Measurements from ENCODE around the gene HOGA1.
A peak's percentile ranks its signal among the peaks of the same experiment; 100 is the strongest.
"Not testable (repeated sequence)": the region's sequence is repeated elsewhere in the genome, so short reads cannot be mapped to it uniquely, and the experiment has no call there.

Gene HOGA1

DNA sequence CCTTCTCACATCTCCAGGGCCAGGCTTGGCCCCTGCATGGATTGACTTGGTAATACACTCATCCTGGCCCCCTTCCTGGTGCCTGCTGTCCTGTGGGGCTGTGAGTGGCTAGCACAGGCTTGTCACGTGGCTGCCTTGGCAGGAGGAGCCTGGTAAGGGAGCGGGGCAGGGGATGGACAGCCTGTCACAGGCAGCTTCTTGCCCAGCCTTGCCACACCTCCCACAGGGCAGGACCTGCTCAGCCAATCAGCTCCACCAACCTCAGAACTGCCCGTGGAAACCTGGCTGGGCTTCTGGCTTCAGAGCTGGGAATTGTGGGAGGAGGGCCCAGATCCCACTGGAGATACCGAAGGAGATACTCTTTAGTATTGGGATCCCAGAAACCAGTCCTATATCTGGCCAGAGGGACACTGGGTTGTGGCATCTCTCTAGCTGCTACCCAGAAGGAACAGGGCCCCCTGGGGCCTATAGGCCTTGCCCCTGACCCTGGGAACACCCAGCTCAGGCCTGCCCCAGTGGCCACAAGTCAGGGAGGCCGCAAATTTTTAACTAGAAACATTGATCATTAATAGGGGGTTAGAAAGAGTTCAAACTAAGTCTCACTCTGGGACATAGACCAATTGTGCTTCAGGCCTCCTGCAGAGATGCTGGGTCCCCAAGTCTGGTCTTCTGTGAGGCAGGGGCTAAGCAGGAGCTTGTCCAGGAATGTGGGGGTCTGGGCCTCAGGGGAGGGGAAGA is at the start of gene HOGA1:
HOGA1 (plus strand) TSS at position 330 of the 738 bp plus-strand sequence; CDS start at position 645, 315 bp downstream.
- no peak for DNase-seq (ENCODE audit: low read depth)

DNA sequence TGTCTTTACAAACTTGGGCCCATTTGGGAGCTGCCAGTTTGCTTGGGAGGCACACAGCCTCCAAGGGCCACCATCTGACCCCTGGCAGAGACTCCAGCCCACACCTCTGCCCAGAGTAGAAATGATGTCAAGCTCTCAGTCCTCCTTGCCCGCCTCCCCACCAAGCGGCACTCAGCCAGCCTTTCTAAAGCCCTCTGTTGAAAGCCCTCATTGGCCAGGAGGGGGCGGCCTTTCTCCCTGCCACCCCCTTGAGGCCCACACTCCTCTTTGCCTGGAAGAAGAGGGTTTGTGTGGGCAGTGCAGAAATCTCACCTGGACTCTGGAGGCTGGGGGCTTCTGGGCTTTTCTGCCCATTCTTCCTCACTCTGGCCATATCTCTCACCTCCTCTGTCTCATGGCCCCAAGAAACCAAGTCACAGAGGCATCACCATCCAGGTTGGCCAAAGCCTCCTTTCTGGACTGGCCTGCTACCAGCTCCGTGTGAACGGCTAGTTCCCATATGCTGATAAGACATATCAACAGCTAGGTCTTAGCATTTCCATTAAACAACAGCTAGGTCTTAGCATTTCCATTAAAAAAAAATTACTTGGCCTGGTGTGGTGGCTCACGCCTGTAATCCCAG is 49.3 kb upstream of the HOGA1 start:
- DNase-seq (ENCODE audit: low read depth): no peak

DNA sequence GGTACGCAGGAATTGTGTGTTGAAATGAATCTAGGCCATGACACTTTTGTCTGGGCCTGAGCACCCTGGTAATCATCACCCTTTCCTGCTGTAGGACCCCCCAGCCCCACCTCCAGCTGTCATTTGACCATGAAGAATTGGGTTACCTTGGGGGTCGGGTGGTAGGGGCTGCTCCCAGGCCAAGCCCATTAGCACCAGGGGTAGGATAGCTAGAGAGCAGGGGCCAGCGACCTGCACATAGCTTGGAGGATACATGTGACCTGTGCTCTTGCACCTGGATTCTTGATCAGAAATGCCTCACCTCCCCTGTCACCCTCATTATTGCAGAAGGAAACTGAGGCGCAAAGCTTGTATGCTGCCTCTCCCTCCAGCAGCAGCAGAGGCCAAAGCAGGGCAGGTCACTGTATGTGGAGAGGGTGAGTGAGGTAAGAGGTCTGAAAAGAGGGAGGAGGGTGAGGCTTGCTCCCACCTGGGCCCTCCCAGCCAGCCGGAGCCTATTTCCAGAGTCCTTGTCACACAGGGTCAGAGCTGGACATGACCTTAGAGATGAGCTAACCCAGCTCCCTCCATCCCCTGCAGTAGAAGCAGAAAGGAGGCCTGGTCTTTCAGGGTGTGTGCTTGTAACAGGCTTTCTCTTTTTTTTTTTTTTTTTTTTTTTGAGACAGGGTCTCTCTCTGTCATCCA is 46.9 kb upstream of the HOGA1 start:
- no peak for DNase-seq (ENCODE audit: low read depth)

GRCh38 chr10:97538411-97538810 is 45.8 kb upstream of the HOGA1 start:
- no peak for DNase-seq (ENCODE audit: low read depth)

- no peak for DNase-seq (ENCODE audit: low read depth)
These were observed 45.4 kb upstream of the HOGA1 start for GRCh38 chr10:97538839-97539238.

- no peak for DNase-seq (ENCODE audit: low read depth)
These were observed 44.5 kb upstream of the HOGA1 start for GRCh38 chr10:97539523-97540200.

DNA sequence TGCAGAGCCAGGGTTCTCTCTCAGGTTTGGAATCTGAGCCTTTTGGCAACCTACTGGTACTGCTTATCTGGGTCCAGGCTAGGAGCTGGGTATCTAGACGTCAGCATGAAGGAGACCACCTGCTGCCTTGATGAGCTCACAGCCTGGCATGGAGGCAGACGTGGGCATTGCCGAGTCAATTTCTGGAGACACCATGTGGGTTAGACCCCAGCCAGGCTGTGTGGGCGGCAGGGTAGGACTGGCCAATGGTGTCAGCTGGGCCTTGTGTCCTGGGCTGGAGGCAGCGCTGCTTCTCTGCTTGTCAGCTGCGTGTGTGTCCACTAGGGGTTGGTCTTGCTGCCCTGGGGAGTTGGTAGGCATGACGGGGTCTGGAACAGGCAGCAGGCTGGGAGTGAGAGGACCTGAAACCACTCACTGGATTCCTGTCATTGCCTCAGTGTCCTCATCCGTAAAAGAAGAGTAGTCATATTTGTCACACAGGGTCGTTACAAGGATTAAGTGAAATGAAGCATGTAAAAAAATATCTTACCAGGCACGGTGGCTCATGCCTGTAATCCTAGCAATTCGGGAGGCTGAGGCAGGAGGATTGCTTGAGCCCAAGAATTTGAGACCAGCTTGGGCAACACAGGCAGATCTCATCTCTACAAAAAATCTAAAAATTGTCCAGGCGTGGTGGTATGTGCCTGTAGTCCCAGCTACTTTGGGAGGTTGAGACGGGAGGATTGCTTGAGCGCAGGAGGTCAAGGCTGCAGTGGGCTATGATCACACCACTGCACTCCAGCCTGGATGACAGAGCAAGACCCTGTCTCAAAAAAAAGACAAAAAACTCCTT is 43.3 kb upstream of the HOGA1 start:
- DNase-seq (ENCODE audit: low read depth): no peak

DNA sequence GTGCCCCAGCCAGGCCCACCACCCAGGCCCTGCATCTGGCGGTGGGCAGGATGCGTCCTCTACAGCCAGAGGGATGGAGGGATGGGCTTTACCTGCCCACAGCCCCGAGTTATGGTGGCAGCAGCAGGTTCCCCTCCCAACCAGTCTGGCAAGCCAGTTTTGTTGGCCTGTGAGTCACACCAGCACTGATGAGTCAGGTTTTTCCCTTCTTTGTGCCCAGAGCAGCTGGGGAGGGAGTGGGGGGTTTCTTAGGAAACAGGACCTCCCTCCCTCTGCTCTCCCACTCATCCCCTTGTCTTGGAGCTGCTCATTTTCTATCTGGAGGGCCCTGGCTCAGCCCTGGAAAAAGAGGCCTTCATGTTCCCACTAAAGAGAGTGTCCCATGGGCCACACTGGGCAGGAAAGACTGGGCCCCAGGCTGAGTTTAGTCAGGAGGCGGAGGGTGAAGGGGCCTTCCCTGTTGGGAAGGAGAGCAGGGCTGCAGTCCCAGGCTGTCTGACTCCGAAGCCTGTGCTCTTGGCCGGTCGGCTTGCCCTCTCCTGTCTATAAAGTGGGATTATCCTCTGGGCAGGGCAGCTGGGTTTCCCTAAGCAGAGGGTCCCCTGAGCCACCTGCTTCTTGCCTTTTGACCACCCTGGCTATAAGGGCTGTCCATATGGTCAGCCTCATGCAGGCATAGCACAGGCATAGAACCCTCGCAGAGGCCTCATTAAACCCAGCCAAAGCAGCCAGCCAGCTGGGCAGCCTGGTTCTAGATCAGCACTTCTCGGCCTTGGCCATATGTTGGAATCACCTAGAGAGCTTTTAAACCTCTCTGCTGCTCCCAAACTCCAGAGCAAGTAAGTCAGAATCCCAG is 41.8 kb upstream of the HOGA1 start:
- DNase-seq (ENCODE audit: low read depth): peak; percentile 16

GRCh38 chr10:97543025-97543546 is 41.1 kb upstream of the HOGA1 start:
- DNase-seq (ENCODE audit: low read depth): peak; percentile 28

DNA sequence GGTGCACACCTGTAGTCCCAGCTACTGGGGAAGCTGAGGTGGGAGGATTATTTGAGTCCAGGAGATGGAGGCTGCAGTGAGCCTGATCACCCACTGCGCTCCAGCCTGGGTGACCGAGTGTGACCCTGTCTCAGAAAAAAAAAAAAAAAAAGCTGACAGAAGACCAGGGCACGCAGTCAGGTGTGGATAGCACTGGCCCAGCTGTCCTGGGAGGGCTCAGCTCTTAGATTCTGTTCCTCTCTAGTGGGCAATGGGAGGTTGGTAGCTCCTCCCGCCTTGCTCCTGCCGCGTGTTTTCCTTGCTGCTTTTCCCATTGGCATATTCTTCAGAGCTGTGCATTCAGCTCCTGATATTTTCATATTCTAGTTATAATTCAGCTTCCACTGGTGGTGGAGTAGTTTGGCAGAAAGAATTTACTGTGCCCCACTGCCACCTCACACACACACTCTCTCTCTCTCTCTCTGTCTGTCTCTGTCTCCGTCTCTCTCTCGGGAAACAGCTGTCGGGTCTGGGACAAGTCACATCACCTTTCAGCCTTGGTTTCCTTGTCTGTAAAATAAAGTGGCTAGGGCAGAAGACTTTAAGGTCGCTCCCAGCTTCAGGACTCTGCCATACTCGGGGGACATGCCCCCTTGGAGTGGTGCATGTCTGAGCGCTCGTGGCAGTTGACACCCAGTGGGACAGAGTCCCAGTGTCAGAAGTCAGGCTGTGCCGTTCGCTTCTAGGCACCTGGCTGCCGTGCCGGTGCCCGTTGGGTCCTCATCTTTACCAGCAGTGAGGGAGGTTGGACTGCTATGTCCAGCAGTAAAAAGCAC is 37.5 kb upstream of the HOGA1 start:
- no peak for DNase-seq (ENCODE audit: low read depth)

- no peak for DNase-seq (ENCODE audit: low read depth)
These were observed 37.0 kb upstream of the HOGA1 start for GRCh38 chr10:97547271-97547600.

DNA sequence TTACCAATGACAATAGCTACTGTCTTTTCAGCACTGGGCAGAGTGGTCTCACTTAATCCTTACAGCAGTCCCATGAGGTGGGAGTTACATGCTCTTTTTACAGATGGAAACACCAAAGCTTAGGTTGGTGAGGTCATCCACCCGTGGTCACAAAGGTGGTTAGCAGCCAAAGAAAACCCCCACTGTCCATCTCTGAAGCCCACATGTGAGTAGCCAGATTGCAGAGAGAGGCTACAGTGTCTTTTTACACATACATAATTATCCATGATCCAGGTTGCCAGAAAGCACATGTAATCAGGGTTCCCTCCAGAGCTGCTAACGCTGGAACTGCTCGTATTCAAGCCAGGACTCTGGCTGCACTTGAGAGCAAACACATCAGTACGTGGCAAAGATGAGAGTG is 36.2 kb upstream of the HOGA1 start:
- no peak for DNase-seq (ENCODE audit: low read depth)

- DNase-seq (ENCODE audit: low read depth): no peak
These were observed 35.2 kb upstream of the HOGA1 start for GRCh38 chr10:97548828-97549455.

DNA sequence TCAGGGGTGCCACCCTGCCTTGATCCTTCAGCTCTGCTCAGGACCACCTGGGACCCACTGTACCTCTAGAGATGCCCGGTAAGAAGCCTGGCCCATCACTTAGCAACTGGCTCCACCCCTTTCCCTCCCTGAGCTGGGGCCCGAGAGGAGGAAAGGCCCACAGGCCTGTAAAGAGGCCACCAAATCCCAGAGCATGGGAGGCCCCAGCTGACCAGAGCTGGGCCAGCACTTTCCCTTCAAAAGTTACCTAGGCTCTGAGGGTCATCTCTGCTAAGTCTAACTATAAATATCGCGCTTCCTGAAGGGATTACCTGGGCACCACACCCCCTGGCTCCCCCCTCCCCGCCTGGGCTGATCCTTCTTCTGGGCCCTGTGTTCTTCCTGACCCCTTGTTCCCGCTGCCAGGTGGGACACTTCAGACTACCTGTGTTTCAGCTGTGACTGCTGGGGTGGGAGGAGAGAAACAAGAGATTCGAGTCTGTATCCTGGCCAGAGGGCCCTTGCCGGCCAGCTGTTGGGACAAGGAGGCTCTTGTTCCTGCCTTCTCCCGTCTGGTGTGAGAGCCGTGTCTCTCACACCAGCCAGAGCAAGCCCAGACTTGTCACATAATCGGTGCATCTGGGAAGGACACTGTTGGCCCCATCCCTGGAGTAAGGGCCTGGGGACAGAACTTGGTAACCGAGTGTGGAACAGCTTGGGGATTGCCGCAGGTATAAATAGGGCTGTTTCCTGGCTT is 34.4 kb upstream of the HOGA1 start:
- DNase-seq (ENCODE audit: low read depth): no peak

DNA sequence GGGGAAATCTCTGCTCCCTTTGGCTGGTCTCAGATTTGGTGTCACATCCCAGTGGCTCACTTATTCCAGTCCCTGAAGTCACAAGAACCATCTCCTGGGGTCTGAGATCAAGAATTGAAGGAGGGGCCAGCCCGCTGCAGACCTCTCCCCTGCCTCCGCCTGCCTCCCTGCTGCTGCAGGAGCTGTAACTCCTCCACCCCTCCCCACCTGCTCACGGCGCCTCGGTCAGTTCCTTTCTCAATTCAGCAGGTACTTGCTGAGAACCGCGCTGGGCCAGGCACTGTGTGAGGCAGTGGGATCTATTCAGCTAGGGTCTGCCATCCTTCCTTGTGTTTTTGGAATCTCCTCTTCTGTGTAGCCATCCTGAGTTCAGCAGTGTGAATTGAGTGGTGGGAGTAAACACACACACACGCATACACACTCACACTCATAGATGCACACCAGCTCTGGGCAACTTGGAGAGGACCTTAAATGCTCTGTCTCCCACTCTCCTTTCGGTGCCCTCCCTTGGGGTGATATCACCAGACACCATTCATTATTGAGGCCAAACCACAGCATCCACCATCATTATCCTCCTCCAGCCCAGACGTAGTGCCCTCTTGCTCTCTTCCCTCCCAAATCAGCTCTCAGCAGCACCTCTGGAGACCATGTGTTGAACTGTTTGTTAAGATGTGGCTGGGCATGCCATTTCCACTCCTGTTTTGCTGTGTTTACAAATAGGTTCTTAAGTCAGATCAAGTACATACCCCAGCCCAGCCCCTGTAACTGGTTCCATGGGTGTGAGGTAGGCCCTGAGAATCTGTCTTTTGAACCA is 33.6 kb upstream of the HOGA1 start:
- no peak for DNase-seq (ENCODE audit: low read depth)

- DNase-seq (ENCODE audit: low read depth): no peak
These were observed 32.9 kb upstream of the HOGA1 start for GRCh38 chr10:97551271-97551670.

DNA sequence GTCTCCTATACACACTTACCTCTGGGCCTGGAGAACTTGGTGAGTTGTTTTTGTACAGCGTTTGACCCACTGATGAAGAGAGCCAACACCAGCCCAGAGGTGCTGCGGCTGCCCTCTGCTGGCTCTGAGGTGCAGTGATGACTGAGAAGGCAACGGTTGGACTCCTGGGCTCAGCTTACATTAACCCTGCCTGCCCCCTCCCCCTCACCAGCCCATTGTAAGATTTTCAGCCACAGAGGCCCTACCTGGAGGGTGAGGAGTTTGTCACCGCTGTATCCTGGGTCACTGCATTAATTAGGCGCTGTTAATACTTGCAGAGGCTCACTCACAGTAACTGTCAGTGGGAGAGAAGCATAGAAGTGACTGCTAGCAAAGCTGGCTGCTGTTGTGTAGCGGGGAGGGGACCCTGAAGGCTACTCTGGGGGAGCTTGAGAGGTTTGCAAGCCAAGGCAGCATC is 30.6 kb upstream of the HOGA1 start:
- peak; percentile 47 for DNase-seq (ENCODE audit: low read depth)

DNA sequence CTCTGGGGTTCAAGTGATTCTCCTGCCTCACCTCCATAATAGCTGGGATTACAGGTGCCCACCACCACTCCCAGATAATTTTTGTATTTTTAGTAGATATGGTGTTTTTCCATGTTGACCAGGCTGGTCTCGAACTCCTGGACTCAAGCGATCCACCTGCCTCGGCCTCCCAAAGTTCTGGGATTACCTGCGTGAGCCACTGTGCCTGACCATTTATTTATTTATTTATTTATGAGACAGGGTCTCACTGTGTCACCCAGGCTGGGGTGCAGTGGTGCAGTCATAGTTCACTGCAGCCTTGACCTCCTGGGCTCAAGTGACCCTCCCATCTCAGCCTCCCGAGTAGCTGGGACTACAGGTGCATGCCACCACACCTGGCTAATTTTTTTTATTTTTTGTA is 29.9 kb upstream of the HOGA1 start:
- not testable (repeated sequence) for DNase-seq (ENCODE audit: low read depth)

All from activated T-helper 9 cell treated with anti-CD3 and anti-CD28 coated beads, Interleukin-2, amount 50 U/mL, for 16 hours (primary cell).